ENCODE measurements around the gene SPON2.

GRCh38 chr4:1170976-1171310 lies 1.4 kb downstream of the SPON2 start:
- TF ChIP-seq POLR2AphosphoS5 (IDR thresholded peaks at IDR 0.05; ENCODE audit: low read depth, low read length): 0 out of 2 replicates have a peak, but pooled peaks have one; percentile 39
- no peak for TF ChIP-seq REST (IDR thresholded peaks at IDR 0.05; ENCODE audit: insufficient read depth in 1 of 2, low read depth in 2 of 2, low read length in 2 of 2)
- TF ChIP-seq SIN3A (IDR thresholded peaks at IDR 0.05; ENCODE audit: borderline replicate concordance, insufficient read depth, low read length): no peak
